Activated T-cell treated with anti-CD3 and anti-CD28 coated beads, Interleukin-2, amount 50 U/mL, for 1 hour (primary cell): ENCODE data around the gene ZC3H8.
A peak's percentile ranks its signal among the peaks of the same experiment; 100 is the strongest.

Experiments used
- DNase-seq: peaks from one replicate; pipeline ENCODE4 v3.0.0-alpha.2; 2020

The ZC3H8 gene

GRCh38 chr2:112189001-112189556, 65.8 kb downstream of the ZC3H8 start:
- DNase-seq, result peak; percentile 29

- DNase-seq, result peak; percentile 79
Measured at GRCh38 chr2:112187805-112188596, 66.8 kb downstream of the ZC3H8 start.

GRCh38 chr2:112187046-112187715, 67.7 kb downstream of the ZC3H8 start:
- peak; percentile 44 for DNase-seq

DNA sequence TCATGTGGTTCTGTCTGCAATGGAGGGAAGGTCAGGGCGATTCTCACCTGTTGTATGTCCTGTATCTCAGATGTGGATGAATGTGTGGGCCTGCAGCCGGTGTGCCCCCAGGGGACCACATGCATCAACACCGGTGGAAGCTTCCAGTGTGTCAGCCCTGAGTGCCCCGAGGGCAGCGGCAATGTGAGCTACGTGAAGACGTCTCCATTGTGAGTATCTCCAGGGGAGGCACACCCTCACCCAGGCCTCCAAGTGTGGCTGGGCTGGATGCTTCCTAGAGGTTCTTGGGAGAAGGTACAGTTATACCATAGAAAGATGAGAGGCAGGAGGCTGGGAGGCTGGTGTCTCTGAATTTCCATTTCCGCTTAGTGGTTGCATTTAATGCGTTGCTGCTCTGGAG, 69.7 kb downstream of the ZC3H8 start:
- no peak for DNase-seq

GRCh38 chr2:112184121-112184520, 70.7 kb downstream of the ZC3H8 start:
- DNase-seq, result no peak

GRCh38 chr2:112183327-112184025, 71.4 kb downstream of the ZC3H8 start:
- peak; percentile 40 for DNase-seq

GRCh38 chr2:112182581-112183034, 72.2 kb downstream of the ZC3H8 start:
- DNase-seq, result peak; percentile 71

GRCh38 chr2:112181571-112182290, 73.1 kb downstream of the ZC3H8 start:
- peak; percentile 82 for DNase-seq

GRCh38 chr2:112175958-112176573, 78.8 kb downstream of the ZC3H8 start:
- no peak for DNase-seq

- no peak for DNase-seq
Measured at GRCh38 chr2:112175333-112175732, 79.5 kb downstream of the ZC3H8 start.

DNA sequence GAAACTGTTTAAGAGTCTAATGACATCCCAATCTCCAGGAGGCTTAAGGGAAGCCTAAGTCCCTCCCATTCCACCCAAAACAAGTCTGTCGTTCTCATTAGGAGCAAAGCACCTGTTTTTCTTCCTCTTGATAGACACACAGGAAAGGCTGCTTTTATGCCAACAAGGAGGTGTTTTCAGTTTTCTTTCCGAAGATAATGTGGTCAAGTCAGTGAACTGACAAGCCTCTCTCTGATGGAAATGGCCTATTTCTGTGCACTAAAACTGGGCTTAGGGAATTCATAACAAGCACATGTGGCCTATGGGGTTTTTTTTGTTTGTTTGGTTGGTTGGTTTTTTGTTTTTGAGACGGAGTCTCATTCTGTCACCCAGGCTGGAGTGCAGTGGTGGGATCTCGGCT, 80.5 kb downstream of the ZC3H8 start:
- no peak for DNase-seq

GRCh38 chr2:112173646-112174319, 81.1 kb downstream of the ZC3H8 start:
- peak; percentile 26 for DNase-seq

GRCh38 chr2:112170495-112170894, 84.3 kb downstream of the ZC3H8 start:
- no peak for DNase-seq

GRCh38 chr2:112168422-112169124, 86.3 kb downstream of the ZC3H8 start:
- DNase-seq, result no peak

DNA sequence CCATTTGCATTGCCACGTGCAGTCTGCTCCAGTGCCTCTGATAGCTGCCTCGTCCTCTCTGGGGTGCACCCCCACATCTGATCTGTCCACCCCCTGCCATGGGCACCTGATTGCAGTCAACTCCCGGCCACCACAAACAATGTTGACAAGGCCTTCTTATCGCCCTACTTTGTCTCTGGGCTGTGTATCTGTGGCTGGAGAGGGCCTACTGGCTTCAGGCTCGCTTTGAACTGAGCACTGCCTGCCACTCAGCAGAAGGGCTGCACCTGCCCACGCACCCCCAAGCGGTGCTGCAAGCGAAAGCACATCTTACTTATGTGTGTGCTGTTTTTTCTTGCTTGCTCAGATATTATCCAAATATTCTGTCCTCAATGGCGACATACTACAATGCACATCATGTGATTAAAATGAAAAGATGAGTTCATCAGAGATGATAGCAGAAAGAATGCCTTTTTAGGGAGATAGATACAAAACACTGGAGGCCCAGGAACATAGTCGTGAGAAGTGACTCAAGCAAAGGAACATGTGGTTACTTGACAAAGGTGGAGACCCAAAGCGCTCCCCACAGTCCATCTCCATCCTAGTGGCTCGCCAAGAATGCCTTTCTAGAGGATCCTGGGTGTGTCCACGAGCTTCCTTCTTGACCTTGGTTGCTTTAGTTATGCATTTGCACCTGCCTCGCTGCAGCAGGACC, 87.9 kb downstream of the ZC3H8 start:
- peak; percentile 35 for DNase-seq

- no peak for DNase-seq
Measured at GRCh38 chr2:112165296-112165695, 89.5 kb downstream of the ZC3H8 start.

- no peak for DNase-seq
Measured at GRCh38 chr2:112164876-112165275, 90.0 kb downstream of the ZC3H8 start.

- DNase-seq, result no peak
Measured at GRCh38 chr2:112163541-112163981, 91.3 kb downstream of the ZC3H8 start.

DNA sequence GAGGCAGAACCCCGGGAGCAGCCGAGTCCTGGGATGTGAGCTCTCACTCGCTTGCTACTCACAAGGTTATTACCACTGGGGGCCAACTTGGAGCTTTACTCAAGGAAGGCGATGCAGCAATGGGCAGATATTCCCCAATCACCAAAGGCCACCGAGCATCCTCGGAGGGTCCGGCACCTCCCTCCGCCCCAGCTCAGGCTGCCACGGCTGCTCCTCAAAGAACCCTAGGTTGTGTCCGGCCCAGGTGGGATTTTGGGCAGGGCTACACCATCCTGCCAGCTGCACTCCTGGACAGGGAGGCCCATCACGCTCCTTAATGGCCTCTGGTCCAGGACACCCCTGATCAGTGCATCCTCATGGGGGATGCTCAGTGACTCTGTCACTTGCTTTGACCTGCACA, 91.9 kb downstream of the ZC3H8 start:
- no peak for DNase-seq

DNA sequence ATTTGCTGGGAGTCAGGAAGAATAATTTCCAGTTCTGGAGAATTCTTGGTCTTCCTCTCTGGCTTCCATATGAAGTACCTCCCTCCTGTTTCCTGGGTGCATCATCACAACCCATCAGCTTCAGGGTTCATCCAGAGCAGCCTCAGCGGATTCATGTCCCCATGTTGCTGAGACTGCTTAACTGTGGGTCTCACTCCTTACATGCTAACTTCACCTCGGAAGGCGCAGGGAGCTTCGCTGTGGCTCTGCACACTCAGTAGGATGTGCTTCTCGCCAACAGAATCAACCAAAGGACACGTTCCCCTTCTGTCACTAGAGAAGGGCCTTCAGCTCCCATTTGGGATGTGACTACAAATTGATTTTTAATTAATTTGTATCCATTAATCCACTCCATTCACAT, 92.5 kb downstream of the ZC3H8 start:
- DNase-seq, result no peak
